Lower leg skin (tissue), 3 donors: ENCODE measurements around the gene ERBB2.

Source experiments
- CTCF ChIP-seq, 3 donors: fragments of 450-650 bp; IDR thresholded peaks; one replicate each; pipeline ENCODE4 v1.5.1; 2016; ENCODE audit warnings: antibody characterized with exemption in 3 of 3, mild to moderate bottlenecking in 3 of 3, moderate library complexity in 2 of 3
- POLR2A ChIP-seq, 2 donors: fragments of 450-650 bp; IDR thresholded peaks; one replicate each; pipeline ENCODE4 v1.6.1; 2016 to 2017; ENCODE audit warnings: antibody characterized with exemption in 2 of 2, mild to moderate bottlenecking in 1 of 2, moderate library complexity in 1 of 2

DNA sequence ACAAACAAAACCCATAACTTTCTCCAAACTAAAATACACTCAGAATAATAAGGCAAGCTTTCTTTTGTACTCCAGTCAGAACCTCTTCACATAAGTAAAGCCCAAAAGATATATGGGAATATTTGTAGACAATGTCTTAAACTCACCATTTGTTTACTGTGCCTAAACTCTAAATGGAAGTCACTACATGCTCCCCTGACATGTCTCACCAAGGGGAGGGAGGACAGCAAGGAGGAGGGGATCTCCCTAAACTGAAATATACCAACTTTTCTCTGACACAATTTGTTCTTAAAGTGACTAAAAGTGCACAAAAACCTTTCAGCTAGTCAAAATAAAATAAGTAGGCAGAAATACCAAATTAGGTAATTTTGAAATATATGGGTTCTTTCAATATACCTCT, 76.4 kb downstream of the ERBB2 start:
- TF ChIP-seq CTCF (IDR thresholded peaks at IDR 0.05) (no peak), POLR2A (IDR thresholded peaks at IDR 0.05) (no peak)
